CD4-positive, alpha-beta T cell treated with Interleukin-6 for 4 hours (primary cell): ENCODE data around the gene CDH4.
"Not testable (repeated sequence)": the region's sequence is repeated elsewhere in the genome, so short reads cannot be mapped to it uniquely, and the experiment has no call there.

ENCODE experiments used
- DNase-seq: peaks from one replicate; pipeline ENCODE4 v3.0.0-alpha.2; 2020; ENCODE audit warnings: mixed read lengths

CDH4 gene

DNA sequence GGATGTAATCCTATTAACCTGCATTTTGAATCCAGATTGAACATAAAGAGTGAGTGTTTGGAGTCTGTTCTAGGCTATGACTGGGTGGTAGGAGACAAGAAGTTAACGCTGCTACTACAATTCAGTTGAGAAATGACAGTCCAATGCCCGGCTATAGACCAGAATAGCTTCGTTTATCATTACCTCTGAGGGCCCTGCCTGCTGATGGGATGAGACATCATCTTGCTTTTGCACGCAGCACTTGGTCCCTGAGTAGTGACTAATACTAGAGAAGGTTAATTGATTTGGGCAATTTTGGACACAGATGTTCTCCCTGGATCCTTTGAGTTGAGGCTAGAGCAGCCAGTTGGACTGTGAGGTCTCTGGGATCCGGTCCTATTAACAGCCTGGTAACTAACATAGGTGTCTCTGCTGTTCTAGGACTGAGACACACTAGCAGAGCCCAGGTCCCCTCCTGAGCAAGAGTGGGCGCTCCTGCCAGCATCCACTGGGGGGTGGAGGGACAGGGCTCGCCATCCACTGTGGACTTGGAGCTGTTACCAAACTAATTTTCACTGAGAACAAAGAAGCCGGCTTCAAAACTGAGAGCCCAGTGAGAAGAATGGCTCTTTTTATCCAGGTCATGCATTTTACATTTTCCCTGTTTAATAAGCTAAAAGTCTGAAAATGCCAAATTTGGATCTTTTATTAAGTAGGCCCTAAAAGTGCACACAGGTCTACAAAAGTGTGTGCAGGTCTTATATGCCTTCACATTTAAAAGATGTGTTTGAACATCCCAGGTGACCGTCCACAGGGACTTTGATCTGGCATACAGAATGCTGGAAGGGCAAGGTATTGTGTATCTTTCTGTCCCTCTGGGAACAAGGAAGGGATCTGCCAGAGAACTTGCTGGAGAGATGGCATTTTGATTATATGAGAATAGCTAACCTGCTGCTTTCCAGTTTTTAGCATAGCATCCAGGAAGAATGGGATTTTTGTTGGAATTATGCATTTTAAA is 212.5 kb downstream of the CDH4 start:
- DNase-seq: no peak

- DNase-seq: no peak
Observed at GRCh38 chr20:61475729-61476128, 223.7 kb downstream of the CDH4 start.

GRCh38 chr20:61476956-61477355 is 224.9 kb downstream of the CDH4 start:
- DNase-seq: no peak

DNA sequence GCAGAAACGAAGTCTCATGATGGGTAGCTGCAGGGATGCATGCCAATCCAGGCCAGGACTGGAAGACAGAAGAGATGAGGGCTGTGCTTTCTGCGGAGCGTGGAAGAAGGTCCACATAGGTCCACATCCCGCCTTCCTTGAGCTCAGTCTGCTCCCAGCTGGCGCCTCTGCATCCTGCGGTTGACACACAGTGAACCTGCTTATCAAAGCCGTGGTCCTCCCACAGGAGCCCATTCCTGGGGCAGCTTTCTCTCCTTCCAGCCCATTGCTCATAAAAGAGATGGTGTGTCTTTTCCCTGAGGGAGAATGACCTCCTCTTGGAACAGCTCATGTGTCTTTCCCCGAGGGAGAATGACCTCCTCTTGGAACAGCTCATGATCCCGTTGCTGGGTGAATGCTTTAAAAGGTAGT is 225.4 kb downstream of the CDH4 start:
- DNase-seq: no peak

DNA sequence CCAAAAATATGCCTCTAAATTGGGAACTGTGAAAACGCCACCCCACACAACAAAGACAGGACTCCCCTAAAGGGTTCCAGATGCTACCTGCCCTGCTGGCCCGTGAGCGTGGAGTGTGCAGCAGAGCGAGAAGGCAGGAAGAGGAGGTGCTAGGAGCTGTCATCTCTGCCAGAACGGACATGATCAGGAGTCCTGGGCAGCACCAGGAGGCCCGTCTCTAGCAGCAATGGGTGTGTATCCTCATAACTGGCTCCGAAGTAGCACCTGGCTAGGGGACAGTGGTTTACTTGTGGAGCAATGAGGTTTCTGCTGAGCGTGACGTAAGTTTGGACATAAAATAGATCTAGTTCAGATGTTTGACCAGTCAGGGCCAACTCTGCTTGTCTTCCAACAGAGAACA is 226.0 kb downstream of the CDH4 start:
- DNase-seq: no peak

- no peak for DNase-seq
Observed at GRCh38 chr20:61478611-61479305, 226.7 kb downstream of the CDH4 start.

DNA sequence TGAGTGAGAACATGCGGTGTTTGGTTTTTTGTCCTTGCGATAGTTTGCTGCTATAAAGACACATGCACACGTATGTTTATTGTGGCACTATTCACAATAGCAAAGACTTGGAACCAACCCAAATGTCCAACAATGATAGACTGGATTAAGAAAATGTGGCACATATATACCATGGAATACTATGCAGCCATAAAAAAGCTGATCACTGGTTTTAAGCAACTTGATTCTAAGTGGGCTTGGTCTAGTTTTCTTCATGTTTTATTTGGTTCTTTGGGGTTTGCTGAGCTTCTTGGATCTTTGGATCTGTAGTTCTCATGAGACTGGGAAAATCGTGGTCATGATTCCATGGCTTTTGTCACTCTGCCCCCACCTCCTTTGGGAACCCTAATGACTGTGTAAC is 227.4 kb downstream of the CDH4 start:
- DNase-seq: not testable (repeated sequence)

- DNase-seq: no peak
Observed at GRCh38 chr20:61480158-61480825, 228.2 kb downstream of the CDH4 start.

- no peak for DNase-seq
Observed at GRCh38 chr20:61482056-61482887, 230.2 kb downstream of the CDH4 start.

- DNase-seq: no peak
Observed at GRCh38 chr20:61482901-61483300, 230.8 kb downstream of the CDH4 start.

GRCh38 chr20:61483336-61484067 is 231.4 kb downstream of the CDH4 start:
- no peak for DNase-seq

DNA sequence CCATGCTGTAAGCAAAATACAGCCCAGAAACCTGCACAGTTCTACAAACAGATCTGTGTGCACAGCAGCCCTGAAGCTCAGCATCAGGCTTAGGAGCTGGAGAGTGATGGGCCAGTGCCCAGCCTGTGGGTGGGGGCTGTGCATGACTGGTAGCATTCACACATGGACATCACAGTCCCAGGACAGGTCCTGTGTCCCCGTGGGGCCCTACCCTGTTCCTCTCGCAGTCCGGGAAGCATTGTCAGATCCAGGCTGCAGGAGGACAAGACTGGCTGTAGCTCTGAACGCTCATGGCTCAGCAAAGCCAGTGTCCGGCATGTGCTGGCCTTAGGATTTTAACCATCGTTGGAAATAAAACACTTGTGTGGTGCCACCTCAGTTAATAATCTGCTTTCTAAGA is 234.1 kb downstream of the CDH4 start:
- no peak for DNase-seq

DNA sequence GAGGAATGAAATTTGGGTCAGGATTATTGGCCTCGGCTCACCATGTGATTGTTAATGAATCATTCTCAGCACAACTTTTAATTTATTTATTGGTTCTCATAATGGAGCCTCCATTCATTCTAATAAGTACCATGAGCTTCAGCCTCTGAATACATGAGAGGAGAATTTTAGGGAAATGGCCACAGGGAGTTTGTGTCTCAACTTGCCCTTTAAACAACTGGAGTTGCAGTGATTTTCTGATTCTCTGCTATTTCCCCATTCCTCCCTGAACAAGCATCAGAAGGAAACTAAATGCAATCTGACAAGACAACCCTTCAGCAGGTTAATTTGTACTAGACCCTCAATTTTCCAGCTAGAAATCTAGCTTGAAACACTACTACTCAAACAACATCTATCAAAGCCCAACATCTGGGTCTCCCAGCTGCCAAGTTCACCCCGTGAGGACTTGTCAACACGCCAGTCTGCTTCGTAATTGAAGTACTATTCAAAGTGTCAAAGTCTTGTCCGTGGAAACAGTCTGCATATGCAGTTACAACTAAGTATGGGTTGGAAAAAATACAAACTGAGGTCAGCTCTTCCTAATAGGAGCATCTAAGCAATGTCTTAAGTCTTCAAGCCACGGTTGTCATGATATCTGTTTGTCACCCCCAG is 235.4 kb downstream of the CDH4 start:
- DNase-seq: no peak

GRCh38 chr20:61487997-61488371 is 235.9 kb downstream of the CDH4 start:
- DNase-seq: no peak

DNA sequence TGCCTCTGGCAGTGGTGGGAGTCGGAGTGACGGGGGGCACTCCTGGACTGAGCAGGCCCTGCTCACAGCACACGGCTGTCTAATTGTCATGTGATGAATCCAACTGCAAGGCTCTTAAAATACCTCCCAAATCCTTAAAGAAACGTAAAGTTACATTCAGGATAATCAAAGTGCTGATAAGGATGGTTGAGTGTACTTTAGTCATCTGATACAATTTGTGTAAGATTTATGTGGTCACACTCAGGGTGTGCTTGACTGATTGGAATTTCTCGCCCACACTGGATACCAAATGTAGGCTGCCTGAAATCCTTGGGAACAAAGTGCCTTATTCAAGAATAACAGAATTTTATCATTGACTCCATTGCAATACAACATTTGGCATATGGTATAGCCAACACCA is 238.7 kb downstream of the CDH4 start:
- no peak for DNase-seq

GRCh38 chr20:61492065-61492464 is 240.0 kb downstream of the CDH4 start:
- no peak for DNase-seq

DNA sequence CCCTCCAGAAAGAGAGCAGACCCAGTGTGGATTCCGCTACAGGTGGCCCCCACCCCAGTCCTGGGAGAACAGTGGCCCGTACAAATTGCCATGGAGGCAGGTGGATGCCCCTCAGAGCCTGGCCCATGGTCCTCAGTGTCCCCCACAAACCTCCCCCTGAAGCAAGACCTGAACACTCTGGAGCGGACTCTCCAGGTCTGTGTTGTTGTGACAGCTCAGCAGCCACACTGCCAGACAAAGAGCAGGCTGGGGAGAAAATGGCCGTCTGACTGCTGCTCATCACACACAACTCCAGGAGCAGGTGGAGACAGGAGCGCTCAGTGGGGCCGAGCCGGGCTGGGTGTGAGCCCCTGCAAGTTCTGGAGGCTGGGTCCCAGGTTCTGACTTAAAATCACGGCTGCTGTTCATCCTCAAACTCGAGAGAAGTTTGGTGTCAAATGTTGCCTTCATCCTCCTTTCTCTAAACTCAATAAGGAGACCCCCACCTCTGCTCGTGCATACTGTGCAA is 241.8 kb downstream of the CDH4 start:
- no peak for DNase-seq

GRCh38 chr20:61494763-61495575 is 242.9 kb downstream of the CDH4 start:
- no peak for DNase-seq

DNA sequence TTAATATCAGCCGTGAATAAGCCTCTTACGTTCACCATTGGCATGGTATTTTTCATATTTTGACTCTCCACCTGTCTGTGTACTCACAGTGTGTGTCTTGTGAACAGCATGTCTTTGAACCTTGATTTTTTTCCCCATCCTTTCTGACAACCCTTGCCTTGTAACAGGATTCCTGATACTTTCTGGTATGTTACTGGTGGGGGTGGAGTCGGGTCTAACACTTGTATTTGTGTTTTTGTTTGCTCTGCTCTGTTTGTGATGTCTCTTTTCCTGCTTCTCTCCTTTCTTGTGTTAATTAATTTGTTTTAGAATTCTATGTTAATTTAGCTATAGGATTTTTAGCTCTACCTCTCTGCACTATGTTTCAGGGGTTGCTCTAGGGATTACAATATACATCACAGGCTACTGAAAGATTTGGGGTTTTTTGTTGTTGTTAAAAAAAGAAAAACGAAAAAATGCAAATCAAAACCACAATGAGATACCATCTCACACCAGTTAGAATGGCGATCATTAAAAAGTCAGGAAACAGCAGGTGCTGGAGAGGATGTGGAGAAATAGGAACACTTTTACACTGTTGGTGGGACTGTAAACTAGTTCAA is 245.1 kb downstream of the CDH4 start:
- DNase-seq: no peak
